Lung (tissue), 12 donors: ENCODE results near the gene ZNF578. TPM values are rescaled to one million over a fixed set of nuclear protein-coding genes. Genes with fewer than 3 reads are reported as not detected.
A peak's percentile ranks its signal among the peaks of the same experiment; 100 is the strongest.
"Not testable (repeated sequence)": the region's sequence is repeated elsewhere in the genome, so short reads cannot be mapped to it uniquely, and the experiment has no call there.

Experiments used
- ATAC-seq: fragments of 200-7000 bp; cut with Tn5 transposase; one replicate; pipeline ENCODE4 v1.9.1; 2020; ENCODE audit warnings: moderate number of reproducible peaks; ENCODE audit not compliant: insufficient read depth, low FRiP score
- DNase-seq, 3 donors: peaks; one replicate each; pipeline ENCODE4 v3.0.0-alpha.2; 2013 to 2017
- H3K27ac ChIP-seq, 2 donors: one replicate each; pipeline ENCODE4 v1.5.1; 2013; ENCODE audit warnings: mild to moderate bottlenecking in 2 of 2, moderate library complexity in 2 of 2, control low read depth in 1 of 2, inconsistent platforms in 1 of 2, low read depth in 1 of 2, low read length in 1 of 2
- H3K27me3 ChIP-seq, 3 donors: one replicate each; pipeline ENCODE4 v1.5.1; 2013; ENCODE audit warnings: low read length in 2 of 3; ENCODE audit not compliant: control insufficient read depth in 3 of 3, insufficient read depth in 3 of 3
- H3K36me3 ChIP-seq, 4 donors: one replicate each; pipeline ENCODE4 v1.5.1; 2013; ENCODE audit warnings: low read length in 4 of 4, mild to moderate bottlenecking in 1 of 4, moderate library complexity in 1 of 4; ENCODE audit not compliant: control insufficient read depth in 4 of 4, insufficient read depth in 4 of 4
- H3K4me1 ChIP-seq, 5 donors: one replicate each; pipeline ENCODE4 v1.5.1; 2013; ENCODE audit warnings: low read length in 5 of 5, mild to moderate bottlenecking in 2 of 5, moderate library complexity in 1 of 5; ENCODE audit not compliant: control insufficient read depth in 5 of 5, insufficient read depth in 5 of 5
- H3K4me3 ChIP-seq: one replicate; pipeline ENCODE4 v1.5.1; 2013; ENCODE audit warnings: mild to moderate bottlenecking, control low read depth, moderate library complexity
- H3K9ac ChIP-seq, 2 donors: one replicate each; pipeline ENCODE4 v1.5.1; 2013; ENCODE audit warnings: low read length in 2 of 2, control low read depth in 1 of 2; ENCODE audit not compliant: insufficient read depth in 1 of 2
- H3K9me3 ChIP-seq, 4 donors: one replicate each; pipeline ENCODE4 v1.5.1; 2013; ENCODE audit warnings: low read length in 3 of 4, mild to moderate bottlenecking in 1 of 4, moderate library complexity in 1 of 4; ENCODE audit not compliant: control insufficient read depth in 4 of 4, insufficient read depth in 3 of 4
- CTCF ChIP-seq: IDR thresholded peaks from 2 replicates; pipeline ENCODE4 v1.5.1; 2012; ENCODE audit warnings: mild to moderate bottlenecking; ENCODE audit errors: control extremely low read depth, extremely low read depth
- WGBS, 2 donors: extraction: QIAGEN DNeasy Blood & Tissue Kit; methylation state at CpG; one replicate each; pipeline ENCODE4 v1.1.7; 2013; 5-methylcytosine and 5-hydroxymethylcytosine counted together
- polyA plus RNA-seq, 2 donors: library from polyadenylated mRNA; stranded (reverse); fragments of 200-250 nt; gene quantifications; one replicate each; pipeline ENCODE4 v1.2.1, GENCODE V29; 2013
- total RNA-seq, 2 donors: library from RNA; depleted of rRNA in 1 of 2; stranded (reverse); fragments of >200 nt in 1 of 2; gene quantifications; one replicate each; pipeline ENCODE4 v1.2.1, GENCODE V29; 2014 to 2021
- donor health status: control.
- donor health status: control.
- donor health status: Bipolar disorder and iron deficiency.
- donor health status: healthy.
- donor health status: DM: yes; HTN: yes; CAD: no.

Gene ZNF578
- total and polyA plus RNA-seq, 4 donors = 0.48 to 5.2 (median 1.6) TPM

- 1 to 3% methylated on average over 24 to 25 of the region's 25 CpGs for WGBS, 2 donors
- Histone ChIP-seq H3K36me3 (no peaks in the 10 kb centered on the region), H3K9ac (peak overlapping the region; percentile 55 to 77), H3K27me3 (no peaks in the 10 kb centered on the region), H3K27ac (peak overlapping the region; percentile 90 to 93), H3K4me1 (peaks cover 0 to 9% (median 5%) of the 10 kb centered on the region in 5 donors), H3K9me3 (peaks cover 0 to 10% (median 0%) of the 10 kb centered on the region in 4 donors), H3K4me3 (peak overlapping the region; percentile 84)
- TF ChIP-seq CTCF = no peak
- DNase-seq (peak in 1 of 3 donors; percentile 22), ATAC-seq (peak; percentile 4)
Measured at GRCh38 chr19:52527956-52528351, 74.6 kb downstream of the ZNF578 start.

- no peak for ATAC-seq
- 97 to 100% methylated on average over 2 of the region's 2 CpGs for WGBS, 2 donors
Measured at GRCh38 chr19:52532480-52532879, 79.1 kb downstream of the ZNF578 start.

GRCh38 chr19:52533901-52534300 lies 80.5 kb downstream of the ZNF578 start:
- no peaks in the 10 kb centered on the region for H3K27me3 ChIP-seq
- DNase-seq = peak; percentile 33 to 67 (median 48)
- H3K4me3 ChIP-seq = no peak overlapping the region
- no peak overlapping the region for H3K9ac ChIP-seq
- H3K36me3 ChIP-seq = peaks cover 0 to 4% (median 0%) of the 10 kb centered on the region in 4 donors
- H3K9me3 ChIP-seq = peaks cover 0 to 22% (median 0%) of the 10 kb centered on the region in 4 donors
- H3K27ac ChIP-seq = peak overlapping the region in 1 of 2 donors; percentile 46
- no peak for ATAC-seq
- 26 to 48% methylated on average over 5 of the region's 5 CpGs for WGBS, 2 donors
- peaks cover 0 to 7% (median 3%) of the 10 kb centered on the region in 5 donors for H3K4me1 ChIP-seq
- TF ChIP-seq CTCF = no peak

More at GRCh38 chr19:52532480-52532879, 79.1 kb downstream of the ZNF578 start:
- no peak for DNase-seq
- Histone ChIP-seq H3K9me3 (peaks cover 0 to 20% (median 0%) of the 10 kb centered on the region in 4 donors), H3K36me3 (peaks cover 0 to 4% (median 0%) of the 10 kb centered on the region in 4 donors), H3K4me1 (peaks cover 0 to 13% (median 8%) of the 10 kb centered on the region in 5 donors), H3K4me3 (no peak overlapping the region), H3K9ac (no peak overlapping the region), H3K27me3 (no peaks in the 10 kb centered on the region), H3K27ac (no peak overlapping the region)
- TF ChIP-seq CTCF = no peak

GRCh38 chr19:52535385-52535770 lies 82.0 kb downstream of the ZNF578 start:
- H3K9me3 ChIP-seq = peaks cover 0 to 27% (median 0%) of the 10 kb centered on the region in 4 donors
- not testable (repeated sequence) for H3K4me1 ChIP-seq, H3K4me3 ChIP-seq, H3K9ac ChIP-seq, ATAC-seq, H3K36me3 ChIP-seq, H3K27me3 ChIP-seq
- 1 to 17% methylated on average over 14 to 15 of the region's 15 CpGs for WGBS, 2 donors
- DNase-seq = peak in 1 of 3 donors; percentile 13
- H3K27ac ChIP-seq = peak overlapping the region in 1 of 2 donors; percentile 22
